GM13976 (cell line): Measurements from ENCODE around the gene ZNF221.

ENCODE experiments used
- DNase-seq: peaks from one replicate; pipeline ENCODE4 v3.0.0; 2012; ENCODE audit warnings: low spot score
- CTCF ChIP-seq: IDR thresholded peaks from 2 replicates; pipeline ENCODE4 v1.5.1; 2012; ENCODE audit warnings: borderline replicate concordance, mild to moderate bottlenecking; ENCODE audit not compliant: insufficient read depth; ENCODE audit errors: extremely low read depth, missing control alignments, control extremely low read depth
- in situ Hi-C: fragments of 300-500 bp; cut with MboI; formaldehyde crosslinking; loops from one replicate; pipeline ENCODE4 v1.12.0; 2022; ENCODE audit warnings: low sequenced_read_pairs, mixed read lengths, inconsistent platforms; ENCODE audit not compliant: unreplicated experiment

ZNF221 gene

GRCh38 chr19:43983912-43984686 lies 33.1 kb downstream of the ZNF221 start, which contains the start of gene ZNF155:
Gene ZNF155, plus strand, starts transcription at chr19:43984188. Its CDS starts 4,356 bp downstream, at chr19:43988544.
- TF ChIP-seq CTCF, result no peak
- DNase-seq, result peak; percentile 81
- in situ Hi-C loops, result no loop called here

GRCh38 chr19:43984687-43985000 lies 33.6 kb downstream of the ZNF221 start:
- no peak for TF ChIP-seq CTCF
- no peak for DNase-seq
- in situ Hi-C loops, result no loop called here

GRCh38 chr19:43997631-43998290 lies 46.7 kb downstream of the ZNF221 start:
- in situ Hi-C loops, result no loop called here
- no peak for TF ChIP-seq CTCF
- no peak for DNase-seq

- TF ChIP-seq CTCF, result no peak
- DNase-seq, result peak; percentile 9
- in situ Hi-C loops, result no loop called here
Measured at GRCh38 chr19:44002212-44002565, 51.2 kb downstream of the ZNF221 start.

GRCh38 chr19:44002566-44003460 lies 51.8 kb downstream of the ZNF221 start, which contains the start of gene ZNF230:
Gene ZNF230, plus strand, starts transcription at chr19:44002957. Its CDS starts 4,122 bp downstream, at chr19:44007079.
- no peak for TF ChIP-seq CTCF
- in situ Hi-C loops, result no loop called here
- DNase-seq, result peak; percentile 85

- peak; percentile 40 for DNase-seq
- in situ Hi-C loops, result no loop called here
- no peak for TF ChIP-seq CTCF
Measured at GRCh38 chr19:44003461-44004009, 52.5 kb downstream of the ZNF221 start.
